Left renal cortex interstitium (tissue), 4 donors: ENCODE results near the gene PIANP. TPM values are rescaled to one million over a fixed set of nuclear protein-coding genes. Genes with fewer than 3 reads are reported as not detected.

ENCODE experiments used
- DNase-seq, 4 donors: peaks; one replicate each; pipeline ENCODE4 v3.0.0-alpha.2; 2013; ENCODE audit warnings: low read depth in 4 of 4, low spot score in 2 of 4, missing footprints in 1 of 4
- polyA plus RNA-seq, 4 donors: library from polyadenylated mRNA; unstranded; fragments of 120-200 nt; gene quantifications; one replicate each; pipeline ENCODE4 v1.2.1, GENCODE V29; 2013; ENCODE audit not compliant: insufficient read length in 4 of 4

The PIANP gene
- polyA plus RNA-seq, 4 donors, result 8.1 to 16.8 (median 13.5) TPM

- DNase-seq, result no peak
Measured at GRCh38 chr12:6684609-6685008, 16.0 kb downstream of the PIANP start.

GRCh38 chr12:6676962-6677361 is 23.7 kb downstream of the PIANP start:
- DNase-seq, result no peak

- no peak for DNase-seq
Measured at GRCh38 chr12:6672143-6672542, 28.5 kb downstream of the PIANP start.

GRCh38 chr12:6667559-6668210 is 32.9 kb downstream of the PIANP start:
- no peak for DNase-seq

- no peak for DNase-seq
Measured at GRCh38 chr12:6666211-6666610, 34.4 kb downstream of the PIANP start.

GRCh38 chr12:6664902-6665301 is 35.7 kb downstream of the PIANP start:
- no peak for DNase-seq

- peak; percentile 94 to 99 (median 98) for DNase-seq
Measured at GRCh38 chr12:6662906-6663742, 37.5 kb downstream of the PIANP start, which contains the start of gene ING4. Gene ING4 (minus strand): TSS chr12:6663119. CDS start chr12:6663101, 18 bp downstream.

- no peak for DNase-seq
Measured at GRCh38 chr12:6662602-6662905, 38.1 kb downstream of the PIANP start.

GRCh38 chr12:6653987-6654386 is 46.6 kb downstream of the PIANP start:
- no peak for DNase-seq

GRCh38 chr12:6653342-6653741 is 47.3 kb downstream of the PIANP start:
- DNase-seq, result no peak

GRCh38 chr12:6652391-6652790 is 48.2 kb downstream of the PIANP start:
- no peak for DNase-seq

- DNase-seq, result no peak
Measured at GRCh38 chr12:6650832-6651231, 49.8 kb downstream of the PIANP start.

GRCh38 chr12:6647083-6647604 is 53.5 kb downstream of the PIANP start, which contains the start of gene ACRBP:
Gene ACRBP (minus strand): TSS chr12:6647432. CDS start chr12:6647366, 66 bp downstream.
- peak in 2 of 4 donors; percentile 54 to 56 for DNase-seq

- DNase-seq, result no peak
Measured at GRCh38 chr12:6646276-6647082, 54.1 kb downstream of the PIANP start.

- no peak for DNase-seq
Measured at GRCh38 chr12:6644903-6645302, 55.7 kb downstream of the PIANP start.

GRCh38 chr12:6644257-6644596 is 56.4 kb downstream of the PIANP start:
- DNase-seq, result no peak

Other genes starting within 250 kb of the PIANP start
- 10 to 100 TPM; 15.5 to 25.6 (median 19.5) TPM for gene TAPBPL, start 248.8 kb downstream of the PIANP start, polyA plus RNA-seq
- gene VAMP1, start 230.1 kb downstream of the PIANP start, polyA plus RNA-seq, result 10 to 100 TPM in 3 of 4 donors, 1 to 10 TPM in 1; 6.7 to 16.5 (median 10.4) TPM
- gene MRPL51, start 207.6 kb downstream of the PIANP start, polyA plus RNA-seq, result 100 to 1,000 TPM; 153 to 196 (median 177) TPM
- 10 to 100 TPM; 48.2 to 73.2 (median 63.9) TPM for gene NCAPD2, start 206.7 kb downstream of the PIANP start, polyA plus RNA-seq
- 1,000 to 10,000 TPM; 1,941 to 2,047 (median 1,998) TPM for gene GAPDH, start 166.3 kb downstream of the PIANP start, polyA plus RNA-seq
- 10 to 100 TPM; 11.7 to 22.9 (median 15.9) TPM for gene IFFO1, start 144.8 kb downstream of the PIANP start, polyA plus RNA-seq
- gene NOP2, start 132.5 kb downstream of the PIANP start, polyA plus RNA-seq, result 10 to 100 TPM; 24.5 to 37.1 (median 28.7) TPM
- 100 to 1,000 TPM; 269 to 322 (median 294) TPM for gene CHD4, start 93.4 kb downstream of the PIANP start, polyA plus RNA-seq
- gene LPAR5, start 64.9 kb downstream of the PIANP start, polyA plus RNA-seq, result 1 to 10 TPM; 1.1 to 1.6 (median 1.4) TPM
- gene ACRBP, start 53.4 kb downstream of the PIANP start, polyA plus RNA-seq, result 1 to 10 TPM; 2.4 to 6.6 (median 5.0) TPM
- 100 to 1,000 TPM; 112 to 133 (median 122) TPM for gene ING4, start 37.7 kb downstream of the PIANP start, polyA plus RNA-seq
- gene ZNF384, start 11.4 kb downstream of the PIANP start, polyA plus RNA-seq, result 100 to 1,000 TPM in 2 of 4 donors, 10 to 100 TPM in 2; 68.1 to 109 (median 90.5) TPM
- gene COPS7A, start 23.2 kb upstream of the PIANP start, polyA plus RNA-seq, result 10 to 100 TPM; 64.0 to 69.6 (median 68.9) TPM
- 100 to 1,000 TPM; 189 to 246 (median 222) TPM for gene MLF2, start 52.3 kb upstream of the PIANP start, polyA plus RNA-seq
- 100 to 1,000 TPM; 529 to 841 (median 623) TPM for gene PTMS, start 65.5 kb upstream of the PIANP start, polyA plus RNA-seq
- gene LAG3, start 71.7 kb upstream of the PIANP start, polyA plus RNA-seq, result 1 to 10 TPM; 1.1 to 2.6 (median 1.5) TPM
- 10 to 100 TPM; 28.6 to 39.0 (median 29.5) TPM for gene CD4, start 88.7 kb upstream of the PIANP start, polyA plus RNA-seq
- 10 to 100 TPM; 18.9 to 37.7 (median 35.7) TPM for gene GPR162, start 121.0 kb upstream of the PIANP start, polyA plus RNA-seq
- gene P3H3, start 127.6 kb upstream of the PIANP start, polyA plus RNA-seq, result 10 to 100 TPM; 23.3 to 37.5 (median 35.6) TPM
- 10 to 100 TPM in 2 of 4 donors, 1 to 10 TPM in 2; 3.1 to 12.0 (median 7.9) TPM for gene GNB3, start 140.1 kb upstream of the PIANP start, polyA plus RNA-seq
- gene CDCA3, start 150.5 kb upstream of the PIANP start, polyA plus RNA-seq, result 10 to 100 TPM; 20.2 to 32.7 (median 26.4) TPM
- gene USP5, start 151.3 kb upstream of the PIANP start, polyA plus RNA-seq, result 10 to 100 TPM; 58.3 to 73.3 (median 62.3) TPM
- 100 to 1,000 TPM; 518 to 618 (median 580) TPM for gene TPI1, start 166.7 kb upstream of the PIANP start, polyA plus RNA-seq
- 10 to 100 TPM in 3 of 4 donors, 1 to 10 TPM in 1; 7.8 to 19.8 (median 13.5) TPM for gene SPSB2, start 172.5 kb upstream of the PIANP start, polyA plus RNA-seq
- 10 to 100 TPM; 16.5 to 24.5 (median 18.9) TPM for gene LRRC23, start 204.0 kb upstream of the PIANP start, polyA plus RNA-seq
- gene ENO2, start 213.8 kb upstream of the PIANP start, polyA plus RNA-seq, result 10 to 100 TPM in 3 of 4 donors, 1 to 10 TPM in 1; 9.5 to 19.4 (median 14.6) TPM
- gene ATN1, start 227.1 kb upstream of the PIANP start, polyA plus RNA-seq, result 100 to 1,000 TPM in 3 of 4 donors, 10 to 100 TPM in 1; 85.5 to 189 (median 127) TPM
- 1 to 10 TPM in 1 of 4 donors, not detected in 3; 3.6 TPM for gene RNU7-1, start 243.0 kb upstream of the PIANP start, polyA plus RNA-seq
- gene C12orf57, start 243.2 kb upstream of the PIANP start, polyA plus RNA-seq, result 100 to 1,000 TPM; 141 to 235 (median 165) TPM